ENCODE measurements around the gene SUCO. TPM values are rescaled to one million over a fixed set of nuclear protein-coding genes. Genes with fewer than 3 reads are reported as not detected.
"Not testable (repeated sequence)": the region's sequence is repeated elsewhere in the genome, so short reads cannot be mapped to it uniquely, and the experiment has no call there.

Gene SUCO
- total and polyA plus RNA-seq, 2 of the 4 experiments (the other 2 are of a cell fraction) = 11.4 to 21.5 TPM

DNA sequence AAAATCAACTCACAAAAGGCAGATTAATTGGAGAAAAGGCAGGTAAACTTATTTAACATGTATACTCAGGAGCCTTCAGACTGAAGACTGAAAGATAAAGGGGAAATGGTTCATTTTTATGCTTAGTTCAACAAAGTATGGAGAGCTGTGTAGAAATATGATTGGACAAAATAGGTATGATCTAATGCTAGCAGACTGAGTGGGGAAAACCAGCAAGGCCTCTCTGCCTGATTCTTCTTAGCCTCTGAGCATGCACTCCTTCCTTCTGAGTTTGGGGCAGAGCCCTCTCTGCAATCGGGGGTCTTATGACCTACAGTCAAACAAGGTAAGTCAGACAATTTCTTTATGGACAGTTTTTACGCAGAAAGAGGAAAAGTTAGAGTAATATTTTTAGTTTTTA, 38.8 kb upstream of the SUCO start:
- H4K5ac ChIP-seq (ENCODE audit: low read depth, low read length) = no peak overlapping the region
- H3K27ac ChIP-seq (ENCODE audit: insufficient read depth, low read length) = no peak overlapping the region
- intact Hi-C loops (cut with micrococcal nuclease) = no loop called here
- in situ Hi-C loops (cut with MboI; ENCODE audit: low sequenced_read_pairs) = no loop called here
- no peak for TF ChIP-seq MAZ (IDR thresholded peaks at IDR 0.05; ENCODE audit: borderline replicate concordance, low read depth, low read length)
- TF ChIP-seq, protein P1, sequence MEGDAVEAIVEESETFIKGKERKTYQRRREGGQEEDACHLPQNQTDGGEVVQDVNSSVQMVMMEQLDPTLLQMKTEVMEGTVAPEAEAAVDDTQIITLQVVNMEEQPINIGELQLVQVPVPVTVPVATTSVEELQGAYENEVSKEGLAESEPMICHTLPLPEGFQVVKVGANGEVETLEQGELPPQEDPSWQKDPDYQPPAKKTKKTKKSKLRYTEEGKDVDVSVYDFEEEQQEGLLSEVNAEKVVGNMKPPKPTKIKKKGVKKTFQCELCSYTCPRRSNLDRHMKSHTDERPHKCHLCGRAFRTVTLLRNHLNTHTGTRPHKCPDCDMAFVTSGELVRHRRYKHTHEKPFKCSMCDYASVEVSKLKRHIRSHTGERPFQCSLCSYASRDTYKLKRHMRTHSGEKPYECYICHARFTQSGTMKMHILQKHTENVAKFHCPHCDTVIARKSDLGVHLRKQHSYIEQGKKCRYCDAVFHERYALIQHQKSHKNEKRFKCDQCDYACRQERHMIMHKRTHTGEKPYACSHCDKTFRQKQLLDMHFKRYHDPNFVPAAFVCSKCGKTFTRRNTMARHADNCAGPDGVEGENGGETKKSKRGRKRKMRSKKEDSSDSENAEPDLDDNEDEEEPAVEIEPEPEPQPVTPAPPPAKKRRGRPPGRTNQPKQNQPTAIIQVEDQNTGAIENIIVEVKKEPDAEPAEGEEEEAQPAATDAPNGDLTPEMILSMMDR (conservative IDR thresholded peaks at IDR 0.05; ENCODE audit: low read depth, low read length) = no peak
- TF ChIP-seq, protein P2, sequence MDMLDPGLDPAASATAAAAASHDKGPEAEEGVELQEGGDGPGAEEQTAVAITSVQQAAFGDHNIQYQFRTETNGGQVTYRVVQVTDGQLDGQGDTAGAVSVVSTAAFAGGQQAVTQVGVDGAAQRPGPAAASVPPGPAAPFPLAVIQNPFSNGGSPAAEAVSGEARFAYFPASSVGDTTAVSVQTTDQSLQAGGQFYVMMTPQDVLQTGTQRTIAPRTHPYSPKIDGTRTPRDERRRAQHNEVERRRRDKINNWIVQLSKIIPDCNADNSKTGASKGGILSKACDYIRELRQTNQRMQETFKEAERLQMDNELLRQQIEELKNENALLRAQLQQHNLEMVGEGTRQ (IDR thresholded peaks at IDR 0.05; ENCODE audit: low read depth, low read length) = no peak
- TF ChIP-seq BHLHE40 (IDR thresholded peaks at IDR 0.05; ENCODE audit: low read depth, low read length) = no peak
- TF ChIP-seq RCOR1 (IDR thresholded peaks at IDR 0.05; ENCODE audit: insufficient replicate concordance, low read length) = no peak
- no peak for TF ChIP-seq MXI1 (IDR thresholded peaks at IDR 0.05; ENCODE audit: borderline replicate concordance, low read depth, low read length)
- no peak for TF ChIP-seq CHD1 (IDR thresholded peaks at IDR 0.05; ENCODE audit: low read depth, low read length)
- BruUV-seq (replicated peaks) = no TSS peak
- no peak overlapping the region for H2BK15ac ChIP-seq (ENCODE audit: low read depth, low read length)
- H3K27me3 ChIP-seq (ENCODE audit: control insufficient read depth, insufficient read depth, low read length) = peaks cover 23% of the 10 kb centered on the region
- no CpG with 5 or more reads among the region's 2 CpGs for WGBS, 2 experiments (ENCODE audit: extremely low coverage in 2 of 2, insufficient read length in 1 of 2)
- dilution Hi-C loops (cut with HindIII; ENCODE audit: low sequenced_read_pairs, unreplicated experiment) = no loop called here
- no peak overlapping the region for H3K14ac ChIP-seq (replicated peaks; ENCODE audit: low read depth, low read length)
- no peaks in the 10 kb centered on the region for H3K79me1 ChIP-seq (ENCODE audit: low read depth in 1 of 2, low read length in 2 of 2)
- H3K9me1 ChIP-seq (ENCODE audit: insufficient read depth, low read length) = no peaks in the 10 kb centered on the region
- no peaks in the 10 kb centered on the region for H4K20me1 ChIP-seq (ENCODE audit: insufficient read depth, low read length)
- no peaks in the 10 kb centered on the region for H3K9me3 ChIP-seq (ENCODE audit: control insufficient read depth, insufficient read depth, low read length)
- no peak overlapping the region for H3K56ac ChIP-seq (ENCODE audit: extremely low read depth, insufficient read depth, low read length)
- no peak overlapping the region for H3K9ac ChIP-seq (ENCODE audit: low read depth, low read length)
- no peak overlapping the region for H4K91ac ChIP-seq (ENCODE audit: insufficient read depth, low read depth, low read length)
- no peak overlapping the region for H4K8ac ChIP-seq (ENCODE audit: low read depth in 2 of 2, low read length in 2 of 2)
- no peak overlapping the region for H2AFZ ChIP-seq (replicated peaks; ENCODE audit: low read length, poor library complexity)
- H2BK5ac ChIP-seq (ENCODE audit: low read depth, low read length, poor library complexity, severe bottlenecking) = no peak overlapping the region
- H3K23ac ChIP-seq (ENCODE audit: low read depth, low read length) = no peak overlapping the region
- ChIA-PET POLR2A (ENCODE audit: unreplicated experiment) (no interaction called here), CTCF (no interaction called here)
- no peak overlapping the region for H2BK120ac ChIP-seq (ENCODE audit: low read depth, low read length)
- no peak overlapping the region for H3K4me2 ChIP-seq (ENCODE audit: low read depth, low read length)
- H3K4me3 ChIP-seq (ENCODE audit: insufficient read depth, low read depth, low read length) = no peak overlapping the region
- ATAC-seq (ENCODE audit: low read depth) = no peak
- H3K18ac ChIP-seq (ENCODE audit: low read depth, low read length) = no peak overlapping the region
- no peaks in the 10 kb centered on the region for H3K36me3 ChIP-seq (ENCODE audit: control insufficient read depth, insufficient read depth, low read length)
- no peak overlapping the region for H2AK9ac ChIP-seq (replicated peaks; ENCODE audit: low read depth, low read length, poor library complexity)
- H2AK5ac ChIP-seq (ENCODE audit: low read depth, low read length) = no peak overlapping the region
- no peaks in the 10 kb centered on the region for H3K4me1 ChIP-seq (ENCODE audit: control insufficient read depth, insufficient read depth, low read length)
- no peak overlapping the region for H3K4ac ChIP-seq (ENCODE audit: low read depth, low read length)
- no peak overlapping the region for H2BK20ac ChIP-seq (ENCODE audit: low read depth, low read length)
- no peak for DNase-seq

DNA sequence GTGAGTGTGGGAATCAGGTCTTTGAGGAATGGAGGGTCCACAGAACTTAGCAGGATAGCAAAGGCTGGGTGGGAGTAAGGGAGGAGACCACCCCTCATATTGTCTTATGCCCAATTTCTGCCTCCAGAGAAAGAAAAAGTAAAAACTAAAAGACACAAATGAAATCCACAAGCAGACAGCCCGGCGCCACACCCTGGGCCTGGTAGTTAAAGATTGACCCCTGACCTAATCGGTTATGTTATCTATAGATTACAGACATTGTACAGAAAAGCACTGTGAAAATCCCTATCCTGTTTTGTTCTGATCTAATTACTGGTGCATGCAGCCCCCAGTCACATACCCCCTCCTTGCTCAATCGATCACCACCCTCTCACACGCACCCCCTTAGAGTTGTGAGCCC, 36.8 kb upstream of the SUCO start:
- no CpG with 5 or more reads among the region's 5 CpGs for WGBS, 2 experiments (ENCODE audit: extremely low coverage in 2 of 2, insufficient read length in 1 of 2)
- ATAC-seq (ENCODE audit: low read depth); H3K14ac ChIP-seq (replicated peaks; ENCODE audit: low read depth, low read length); H2BK5ac ChIP-seq (ENCODE audit: low read depth, low read length, poor library complexity, severe bottlenecking); H2AK9ac ChIP-seq (replicated peaks; ENCODE audit: low read depth, low read length, poor library complexity); H3K4me3 ChIP-seq (ENCODE audit: insufficient read depth, low read depth, low read length); CTCF ChIA-PET; DNase-seq; H3K9ac ChIP-seq (ENCODE audit: low read depth, low read length); H3K56ac ChIP-seq (ENCODE audit: extremely low read depth, insufficient read depth, low read length); H4K8ac ChIP-seq (ENCODE audit: low read depth in 2 of 2, low read length in 2 of 2); H3K9me1 ChIP-seq (ENCODE audit: insufficient read depth, low read length); POLR2A ChIA-PET (ENCODE audit: unreplicated experiment); H3K18ac ChIP-seq (ENCODE audit: low read depth, low read length); dilution Hi-C loops (cut with HindIII; ENCODE audit: low sequenced_read_pairs, unreplicated experiment); H3K9me3 ChIP-seq (ENCODE audit: control insufficient read depth, insufficient read depth, low read length); H4K5ac ChIP-seq (ENCODE audit: low read depth, low read length); H3K23ac ChIP-seq (ENCODE audit: low read depth, low read length); H4K20me1 ChIP-seq (ENCODE audit: insufficient read depth, low read length); intact Hi-C loops (cut with micrococcal nuclease); H2AK5ac ChIP-seq (ENCODE audit: low read depth, low read length); H2BK20ac ChIP-seq (ENCODE audit: low read depth, low read length); H2BK120ac ChIP-seq (ENCODE audit: low read depth, low read length); H2AFZ ChIP-seq (replicated peaks; ENCODE audit: low read length, poor library complexity); in situ Hi-C loops (cut with MboI; ENCODE audit: low sequenced_read_pairs); H3K4me1 ChIP-seq (ENCODE audit: control insufficient read depth, insufficient read depth, low read length); H3K4me2 ChIP-seq (ENCODE audit: low read depth, low read length); BruUV-seq (replicated peaks); H4K91ac ChIP-seq (ENCODE audit: insufficient read depth, low read depth, low read length); H3K4ac ChIP-seq (ENCODE audit: low read depth, low read length); H3K27ac ChIP-seq (ENCODE audit: insufficient read depth, low read length); H2BK15ac ChIP-seq (ENCODE audit: low read depth, low read length); H3K36me3 ChIP-seq (ENCODE audit: control insufficient read depth, insufficient read depth, low read length); H3K79me1 ChIP-seq (ENCODE audit: low read depth in 1 of 2, low read length in 2 of 2): not testable (repeated sequence)
- peaks cover 25% of the 10 kb centered on the region for H3K27me3 ChIP-seq (ENCODE audit: control insufficient read depth, insufficient read depth, low read length)

Data from IMR-90 (cell line).